Measurements from ENCODE around the gene KLRC4. TPM values are rescaled to one million over a fixed set of nuclear protein-coding genes. Genes with fewer than 3 reads are reported as not detected.

The KLRC4 gene
- total RNA-seq, 1 experiment from 2014 or later, result not detected

DNA sequence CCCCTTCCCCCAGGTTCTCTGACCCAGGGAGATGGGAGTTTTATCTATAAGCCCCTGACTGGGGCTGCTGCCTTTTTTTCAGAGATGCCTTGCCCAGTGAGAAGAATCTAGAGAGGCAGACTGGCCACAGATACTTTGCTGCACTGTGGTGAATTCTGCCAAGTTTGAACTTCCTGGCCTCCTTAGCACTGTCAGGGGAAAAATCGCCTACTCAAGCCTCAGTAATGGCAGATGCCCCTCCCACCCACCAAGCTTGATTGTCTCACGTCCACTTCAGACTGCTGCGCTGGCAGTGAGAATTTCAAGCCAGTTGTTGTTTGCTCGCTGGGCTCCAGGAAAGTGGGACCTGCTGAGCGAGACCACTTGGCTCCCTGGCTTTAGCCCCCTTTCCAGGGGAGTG lies 51.4 kb downstream of the KLRC4 start:
- peaks cover 42% of the 10 kb centered on the region for H3K4me1 Mint-ChIP-seq

More for the DNA sequence above, 51.4 kb downstream of the KLRC4 start:
- Mint-ChIP-seq H3K36me3 (peaks cover 15% of the 10 kb centered on the region), H3K9me3 (peaks cover 17% of the 10 kb centered on the region), H3K4me3 (no peak overlapping the region), H3K27ac (no peak overlapping the region), H3K27me3 (ENCODE audit: low read depth) (no peaks in the 10 kb centered on the region)
- TF ChIP-seq ETV6 (CRISPR knock-in tag; IDR thresholded peaks at IDR 0.05) (no peak), ZBTB21 (CRISPR knock-in tag; IDR thresholded peaks at IDR 0.05; ENCODE audit: borderline replicate concordance) (no peak), E2F5 (CRISPR knock-in tag; IDR thresholded peaks at IDR 0.05) (no peak), USF1 (CRISPR knock-in tag; IDR thresholded peaks at IDR 0.05) (no peak), USF2 (CRISPR knock-in tag; IDR thresholded peaks at IDR 0.05) (no peak), AR (CRISPR knock-in tag; IDR thresholded peaks at IDR 0.05) (no peak), TEAD4 (CRISPR knock-in tag; IDR thresholded peaks at IDR 0.05) (no peak), NR2C2 (CRISPR knock-in tag; IDR thresholded peaks at IDR 0.05) (no peak)
- TF ChIP-seq, protein P1, sequence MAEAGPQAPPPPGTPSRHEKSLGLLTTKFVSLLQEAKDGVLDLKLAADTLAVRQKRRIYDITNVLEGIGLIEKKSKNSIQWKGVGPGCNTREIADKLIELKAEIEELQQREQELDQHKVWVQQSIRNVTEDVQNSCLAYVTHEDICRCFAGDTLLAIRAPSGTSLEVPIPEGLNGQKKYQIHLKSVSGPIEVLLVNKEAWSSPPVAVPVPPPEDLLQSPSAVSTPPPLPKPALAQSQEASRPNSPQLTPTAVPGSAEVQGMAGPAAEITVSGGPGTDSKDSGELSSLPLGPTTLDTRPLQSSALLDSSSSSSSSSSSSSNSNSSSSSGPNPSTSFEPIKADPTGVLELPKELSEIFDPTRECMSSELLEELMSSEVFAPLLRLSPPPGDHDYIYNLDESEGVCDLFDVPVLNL (CRISPR knock-in tag; IDR thresholded peaks at IDR 0.05; ENCODE audit: borderline replicate concordance, low read depth), result no peak
- ChIA-PET POLR2A (no interaction called here), CTCF (no interaction called here)
- DNase-seq (ENCODE audit: low spot score), result no peak
- no peak for ATAC-seq

Other genes starting within 250 kb of the KLRC4 start
- 0.09 to 0.21 TPM in 2 of 3 replicates, not detected in the other for gene OLR1, start 237.6 kb downstream of the KLRC4 start, total RNA-seq (2021)
- not detected in 3 replicates for gene TMEM52B, start 230.7 kb downstream of the KLRC4 start, total RNA-seq (2021)
- 85.2 to 90.3 TPM (median 87.8 TPM) in 3 replicates for gene GABARAPL1, start 196.9 kb downstream of the KLRC4 start, total RNA-seq (2021)
- gene KLRD1, start 101.9 kb downstream of the KLRC4 start, total RNA-seq (2021), result 0.16 to 0.71 TPM (median 0.55 TPM) in 3 replicates
- gene KLRK1, start 19.7 kb downstream of the KLRC4 start, total RNA-seq (2021), result 0.15 to 0.23 TPM in 2 of 3 replicates, not detected in the other
- gene KLRC3, start 10.8 kb upstream of the KLRC4 start, total RNA-seq (2021), result not detected in 3 replicates
- not detected in 3 replicates for gene KLRC2, start 26.3 kb upstream of the KLRC4 start, total RNA-seq (2021)
- gene KLRC1, start 43.6 kb upstream of the KLRC4 start, total RNA-seq (2021), result not detected in 3 replicates
- gene EIF2S3B, start 96.1 kb upstream of the KLRC4 start, total RNA-seq (2021), result 0.55 to 1.0 TPM (median 0.69 TPM) in 3 replicates
- gene MAGOHB, start 203.9 kb upstream of the KLRC4 start, total RNA-seq (2021), result 36.1 to 37.0 TPM (median 36.8 TPM) in 3 replicates

Measured in WTC11 (cell line).